PFSK-1 (cell line): ENCODE results near the gene PTPN9.

Experiments
- FOXP2 ChIP-seq: optimal IDR thresholded peaks from 2 replicates; pipeline ENCODE3; 2011; ENCODE audit warnings: borderline replicate concordance, control low read depth, inconsistent platforms; ENCODE audit not compliant: insufficient read depth; ENCODE audit errors: extremely low read length, extremely low read depth
- POLR2AphosphoS5 ChIP-seq: IDR thresholded peaks from 2 replicates; pipeline ENCODE4 v1.6.1; 2012; ENCODE audit warnings: low read depth, mild to moderate bottlenecking, control low read depth, low read length, moderate library complexity
- REST ChIP-seq, 2 experiments: IDR thresholded peaks; 2 replicates each; pipeline versions ENCODE4 v1.6.1 to v1.8.0; 2011 to 2012; ENCODE audit warnings: low read depth in 2 of 2, low read length in 2 of 2, control low read depth in 1 of 2, inconsistent platforms in 1 of 2, mild to moderate bottlenecking in 1 of 2, moderate library complexity in 1 of 2; ENCODE audit not compliant: insufficient read depth in 1 of 2
- SIN3A ChIP-seq: IDR thresholded peaks from 2 replicates; pipeline ENCODE4 v1.6.1; 2012; ENCODE audit warnings: mild to moderate bottlenecking, low read length, moderate library complexity, borderline replicate concordance; ENCODE audit not compliant: insufficient read depth
- TAF1 ChIP-seq: IDR thresholded peaks from 2 replicates; pipeline ENCODE4 v1.6.1; 2012; ENCODE audit warnings: low read length, control low read depth, borderline replicate concordance; ENCODE audit not compliant: insufficient read depth

The PTPN9 gene

DNA sequence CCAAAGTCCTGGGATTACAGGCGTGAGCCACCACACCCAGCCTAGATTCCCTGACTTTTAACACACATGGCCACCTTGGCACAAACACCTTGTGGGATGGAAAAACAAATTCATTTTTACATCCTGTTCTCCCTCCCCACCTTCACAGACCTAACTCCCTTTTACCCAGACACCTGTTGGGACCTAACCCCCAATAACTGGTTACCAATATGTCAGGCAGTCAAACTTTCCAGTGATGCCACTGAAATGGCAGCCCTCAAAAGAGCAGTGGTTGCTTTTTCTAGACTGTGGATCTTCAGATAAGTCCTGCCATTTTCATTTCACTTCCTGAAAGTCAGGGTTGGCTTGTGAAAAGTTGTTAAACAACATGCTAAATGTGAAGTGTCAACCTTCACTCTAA lies 162.5 kb downstream of the PTPN9 start:
- TF ChIP-seq SIN3A (no peak), REST (IDR thresholded peaks at IDR 0.05; ENCODE audit: insufficient read depth in 1 of 2, low read depth in 2 of 2, low read length in 2 of 2) (no peak), TAF1 (no peak), FOXP2 (no peak), POLR2AphosphoS5 (no peak)
